Activated naive CD8-positive, alpha-beta T cell treated with anti-CD3 and anti-CD28 coated beads, Interleukin-2, amount 10 ng/mL, durations not matched to agents 7 days and 5 days (primary cell): ENCODE data around the gene TSPAN7. TPM values are rescaled to one million over a fixed set of nuclear protein-coding genes. Genes with fewer than 3 reads are reported as not detected.

Experiments
- ATAC-seq: fragments of 150-1000 bp; cut with Tn5 transposase; one replicate; pipeline ENCODE4 v1.10.0; 2021; ENCODE audit warnings: low read depth, moderate library complexity
- POLR2A ChIA-PET: fragments of 350-600 bp; sonication (Branson Sonifier 250); formaldehyde crosslinking; loops from one replicate; lab custom pipeline; 2021; ENCODE audit warnings: antibody characterized with exemption; lab: Charles Lee
- DNase-seq: peaks from one replicate; pipeline ENCODE4 v3.0.0; 2021
- H3K27ac Mint-ChIP-seq: one replicate; pipeline ENCODE4 v1.8.0; 2022; ENCODE audit warnings: mild to moderate bottlenecking, mixed read lengths
- H3K27me3 Mint-ChIP-seq: one replicate; pipeline ENCODE4 v1.8.0; 2022; ENCODE audit warnings: mild to moderate bottlenecking, moderate library complexity, mixed read lengths
- H3K36me3 Mint-ChIP-seq: one replicate; pipeline ENCODE4 v1.8.0; 2021; ENCODE audit warnings: mild to moderate bottlenecking, mixed read lengths
- H3K4me1 Mint-ChIP-seq: one replicate; pipeline ENCODE4 v1.8.0; 2021; ENCODE audit warnings: mixed read lengths
- H3K4me3 Mint-ChIP-seq: one replicate; pipeline ENCODE4 v1.8.0; 2022; ENCODE audit warnings: mild to moderate bottlenecking, moderate library complexity, mixed read lengths
- H3K9me3 Mint-ChIP-seq: one replicate; pipeline ENCODE4 v1.8.0; 2021; ENCODE audit warnings: mixed read lengths
- total RNA-seq, 2 experiments: library from RNA; stranded (reverse); gene quantifications; one replicate each; pipeline ENCODE4 v1.2.3, GENCODE V29; 2021

Gene TSPAN7
- total RNA-seq, 2 experiments from 2014 or later: not detected

- ATAC-seq (no peak), DNase-seq (no peak)
- Mint-ChIP-seq H3K36me3 (no peaks in the 10 kb centered on the region), H3K4me1 (no peaks in the 10 kb centered on the region), H3K27ac (no peak overlapping the region), H3K27me3 (peaks cover 15% of the 10 kb centered on the region), H3K9me3 (no peaks in the 10 kb centered on the region), H3K4me3 (no peak overlapping the region)
- POLR2A ChIA-PET: no interaction called here
These were observed 46.6 kb downstream of the TSPAN7 start for GRCh38 chrX:38607976-38608375.

GRCh38 chrX:38610849-38611248 lies 49.5 kb downstream of the TSPAN7 start:
- no peak overlapping the region for H3K27ac Mint-ChIP-seq
- POLR2A ChIA-PET: no interaction called here
- no peaks in the 10 kb centered on the region for H3K4me1 Mint-ChIP-seq
- ATAC-seq (no peak), DNase-seq (no peak)
- H3K9me3 Mint-ChIP-seq: no peaks in the 10 kb centered on the region
- H3K36me3 Mint-ChIP-seq: no peaks in the 10 kb centered on the region
- H3K27me3 Mint-ChIP-seq: peaks cover 15% of the 10 kb centered on the region
- H3K4me3 Mint-ChIP-seq: no peak overlapping the region

GRCh38 chrX:38612281-38612680 lies 50.9 kb downstream of the TSPAN7 start:
- Mint-ChIP-seq H3K9me3 (no peaks in the 10 kb centered on the region), H3K4me3 (no peak overlapping the region), H3K4me1 (no peaks in the 10 kb centered on the region), H3K27me3 (peaks cover 10% of the 10 kb centered on the region), H3K36me3 (no peaks in the 10 kb centered on the region), H3K27ac (no peak overlapping the region)
- POLR2A ChIA-PET: no interaction called here
- no peak for ATAC-seq
- DNase-seq: no peak

GRCh38 chrX:38614485-38614884 lies 53.1 kb downstream of the TSPAN7 start:
- Mint-ChIP-seq H3K27me3 (no peaks in the 10 kb centered on the region), H3K4me1 (peaks cover 3% of the 10 kb centered on the region), H3K36me3 (no peaks in the 10 kb centered on the region), H3K4me3 (no peak overlapping the region), H3K27ac (no peak overlapping the region), H3K9me3 (no peaks in the 10 kb centered on the region)
- no peak for ATAC-seq
- no peak for DNase-seq
- POLR2A ChIA-PET: no interaction called here

- Mint-ChIP-seq H3K4me1 (peaks cover 3% of the 10 kb centered on the region), H3K9me3 (no peaks in the 10 kb centered on the region), H3K27ac (no peak overlapping the region), H3K27me3 (no peaks in the 10 kb centered on the region), H3K4me3 (no peak overlapping the region), H3K36me3 (no peaks in the 10 kb centered on the region)
- POLR2A ChIA-PET: no interaction called here
- DNase-seq (no peak), ATAC-seq (no peak)
These were observed 55.6 kb downstream of the TSPAN7 start for GRCh38 chrX:38616904-38617303.

- DNase-seq (no peak), ATAC-seq (no peak)
- H3K36me3 Mint-ChIP-seq: no peaks in the 10 kb centered on the region
- POLR2A ChIA-PET: no interaction called here
- H3K4me1 Mint-ChIP-seq: peaks cover 8% of the 10 kb centered on the region
- no peaks in the 10 kb centered on the region for H3K27me3 Mint-ChIP-seq
- H3K27ac Mint-ChIP-seq: no peak overlapping the region
- no peak overlapping the region for H3K4me3 Mint-ChIP-seq
- H3K9me3 Mint-ChIP-seq: no peaks in the 10 kb centered on the region
These were observed 56.8 kb downstream of the TSPAN7 start for GRCh38 chrX:38618180-38618579.

GRCh38 chrX:38620623-38621022 lies 59.3 kb downstream of the TSPAN7 start:
- Mint-ChIP-seq H3K9me3 (no peaks in the 10 kb centered on the region), H3K4me1 (peaks cover 10% of the 10 kb centered on the region), H3K27me3 (no peaks in the 10 kb centered on the region), H3K36me3 (no peaks in the 10 kb centered on the region), H3K27ac (no peak overlapping the region), H3K4me3 (no peak overlapping the region)
- DNase-seq (no peak), ATAC-seq (no peak)
- POLR2A ChIA-PET: no interaction called here

- no peak for DNase-seq
- POLR2A ChIA-PET: no interaction called here
- H3K9me3 Mint-ChIP-seq: no peaks in the 10 kb centered on the region
- H3K36me3 Mint-ChIP-seq: no peaks in the 10 kb centered on the region
- peaks cover 7% of the 10 kb centered on the region for H3K4me1 Mint-ChIP-seq
- H3K27me3 Mint-ChIP-seq: no peaks in the 10 kb centered on the region
- no peak for ATAC-seq
- no peak overlapping the region for H3K27ac Mint-ChIP-seq
- H3K4me3 Mint-ChIP-seq: no peak overlapping the region
These were observed 65.0 kb downstream of the TSPAN7 start for GRCh38 chrX:38626296-38626695.

GRCh38 chrX:38627683-38628082 lies 66.3 kb downstream of the TSPAN7 start:
- no peak for DNase-seq
- no peaks in the 10 kb centered on the region for H3K36me3 Mint-ChIP-seq

GRCh38 chrX:38628587-38628986 lies 67.2 kb downstream of the TSPAN7 start:
- POLR2A ChIA-PET: no interaction called here
- no peaks in the 10 kb centered on the region for H3K36me3 Mint-ChIP-seq
- no peak for DNase-seq
- peaks cover 2% of the 10 kb centered on the region for H3K9me3 Mint-ChIP-seq
- H3K4me1 Mint-ChIP-seq: peaks cover 3% of the 10 kb centered on the region
- H3K27me3 Mint-ChIP-seq: no peaks in the 10 kb centered on the region
- H3K27ac Mint-ChIP-seq: no peak overlapping the region
- no peak overlapping the region for H3K4me3 Mint-ChIP-seq
- ATAC-seq: no peak

More at GRCh38 chrX:38627683-38628082, 66.3 kb downstream of the TSPAN7 start:
- no peak overlapping the region for H3K27ac Mint-ChIP-seq
- peaks cover 2% of the 10 kb centered on the region for H3K9me3 Mint-ChIP-seq
- H3K4me1 Mint-ChIP-seq: peaks cover 9% of the 10 kb centered on the region
- POLR2A ChIA-PET: no interaction called here
- H3K27me3 Mint-ChIP-seq: no peaks in the 10 kb centered on the region
- no peak overlapping the region for H3K4me3 Mint-ChIP-seq
- peak; percentile 76 for ATAC-seq

GRCh38 chrX:38632516-38632915 lies 71.2 kb downstream of the TSPAN7 start:
- Mint-ChIP-seq H3K4me3 (no peak overlapping the region), H3K4me1 (peaks cover 12% of the 10 kb centered on the region), H3K9me3 (peaks cover 2% of the 10 kb centered on the region), H3K27me3 (no peaks in the 10 kb centered on the region), H3K36me3 (peaks cover 2% of the 10 kb centered on the region), H3K27ac (no peak overlapping the region)
- DNase-seq (no peak), ATAC-seq (no peak)
- POLR2A ChIA-PET: no interaction called here

GRCh38 chrX:38634665-38635064 lies 73.3 kb downstream of the TSPAN7 start:
- no peak overlapping the region for H3K4me3 Mint-ChIP-seq
- H3K27me3 Mint-ChIP-seq: no peaks in the 10 kb centered on the region
- ATAC-seq: no peak
- no peak overlapping the region for H3K27ac Mint-ChIP-seq
- H3K9me3 Mint-ChIP-seq: peaks cover 2% of the 10 kb centered on the region
- DNase-seq: no peak
- peaks cover 12% of the 10 kb centered on the region for H3K4me1 Mint-ChIP-seq
- peaks cover 2% of the 10 kb centered on the region for H3K36me3 Mint-ChIP-seq
- POLR2A ChIA-PET: no interaction called here

GRCh38 chrX:38636949-38637819 lies 75.8 kb downstream of the TSPAN7 start:
- POLR2A ChIA-PET: no interaction called here
- H3K27me3 Mint-ChIP-seq: peaks cover under 1% of the 10 kb centered on the region

GRCh38 chrX:38638952-38639529 lies 77.7 kb downstream of the TSPAN7 start:
- ATAC-seq (no peak), DNase-seq (no peak)
- Mint-ChIP-seq H3K27ac (no peak overlapping the region), H3K4me3 (no peak overlapping the region), H3K4me1 (peaks cover 8% of the 10 kb centered on the region), H3K27me3 (peaks cover 3% of the 10 kb centered on the region), H3K9me3 (no peaks in the 10 kb centered on the region), H3K36me3 (peaks cover 2% of the 10 kb centered on the region)
- POLR2A ChIA-PET: no interaction called here

More at GRCh38 chrX:38636949-38637819, 75.8 kb downstream of the TSPAN7 start:
- peaks cover 12% of the 10 kb centered on the region for H3K4me1 Mint-ChIP-seq
- H3K36me3 Mint-ChIP-seq: peaks cover 2% of the 10 kb centered on the region
- H3K9me3 Mint-ChIP-seq: peaks cover 2% of the 10 kb centered on the region
- no peak overlapping the region for H3K4me3 Mint-ChIP-seq
- DNase-seq (no peak), ATAC-seq (no peak)
- H3K27ac Mint-ChIP-seq: no peak overlapping the region
